Body of pancreas (tissue), 4 donors: ENCODE data around the gene ELF2.

Experiments
- POLR2A ChIP-seq, 3 donors: fragments of 450-650 bp; IDR thresholded peaks; one replicate each; pipeline ENCODE4 v1.6.1; 2016; ENCODE audit warnings: antibody characterized with exemption in 3 of 3, mild to moderate bottlenecking in 2 of 3
- TF ChIP-seq, protein P1 (sequence below), 7 experiments: fragments of 450-650 bp in 4 of 7; fragments of 200-600 bp in 3 of 7; sonication (generic) in 3 of 7; IDR thresholded peaks; one replicate each; pipeline ENCODE4 v1.5.1; 2016 to 2019; ENCODE audit warnings: antibody characterized with exemption in 7 of 7

DNA sequence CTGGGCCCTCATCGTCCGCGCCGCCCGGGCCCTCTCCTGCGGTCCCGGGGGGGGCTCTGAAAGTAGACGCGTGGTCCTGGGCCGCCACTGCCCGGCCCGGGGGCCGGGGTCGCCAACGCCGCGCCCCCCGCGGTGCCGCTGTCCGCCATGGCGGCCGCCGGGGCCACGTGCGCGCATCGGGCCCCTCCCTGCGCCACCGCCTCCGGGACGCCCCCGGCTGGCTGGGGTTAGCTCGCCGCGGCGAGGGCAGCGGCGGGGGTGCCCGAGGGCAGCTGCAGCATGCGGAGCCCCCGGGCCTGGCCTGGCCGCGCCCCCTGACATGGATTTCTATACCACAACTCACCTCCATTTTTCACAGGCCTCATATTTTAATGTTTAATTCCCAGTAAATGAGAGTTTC, 61.8 kb downstream of the ELF2 start:
- TF ChIP-seq, protein P1, sequence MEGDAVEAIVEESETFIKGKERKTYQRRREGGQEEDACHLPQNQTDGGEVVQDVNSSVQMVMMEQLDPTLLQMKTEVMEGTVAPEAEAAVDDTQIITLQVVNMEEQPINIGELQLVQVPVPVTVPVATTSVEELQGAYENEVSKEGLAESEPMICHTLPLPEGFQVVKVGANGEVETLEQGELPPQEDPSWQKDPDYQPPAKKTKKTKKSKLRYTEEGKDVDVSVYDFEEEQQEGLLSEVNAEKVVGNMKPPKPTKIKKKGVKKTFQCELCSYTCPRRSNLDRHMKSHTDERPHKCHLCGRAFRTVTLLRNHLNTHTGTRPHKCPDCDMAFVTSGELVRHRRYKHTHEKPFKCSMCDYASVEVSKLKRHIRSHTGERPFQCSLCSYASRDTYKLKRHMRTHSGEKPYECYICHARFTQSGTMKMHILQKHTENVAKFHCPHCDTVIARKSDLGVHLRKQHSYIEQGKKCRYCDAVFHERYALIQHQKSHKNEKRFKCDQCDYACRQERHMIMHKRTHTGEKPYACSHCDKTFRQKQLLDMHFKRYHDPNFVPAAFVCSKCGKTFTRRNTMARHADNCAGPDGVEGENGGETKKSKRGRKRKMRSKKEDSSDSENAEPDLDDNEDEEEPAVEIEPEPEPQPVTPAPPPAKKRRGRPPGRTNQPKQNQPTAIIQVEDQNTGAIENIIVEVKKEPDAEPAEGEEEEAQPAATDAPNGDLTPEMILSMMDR (IDR thresholded peaks at IDR 0.05), result no peak
- no peak for TF ChIP-seq POLR2A (IDR thresholded peaks at IDR 0.05)
